CD4-positive, CD25-positive, alpha-beta regulatory T cell (primary cell): Measurements from ENCODE around the gene ADPRH. TPM values are rescaled to one million over a fixed set of nuclear protein-coding genes. Genes with fewer than 3 reads are reported as not detected.

ENCODE experiments used
- ATAC-seq, 2 donors: fragments of 150-1000 bp; cut with Tn5 transposase; one replicate each; pipeline ENCODE4 v1.10.0; 2021; ENCODE audit warnings: low read depth in 2 of 2, moderate number of reproducible peaks in 2 of 2, moderate library complexity in 1 of 2
- DNase-seq, 3 donors: peaks; one replicate each; pipeline versions ENCODE4 v3.0.0 to v3.0.0-alpha.2; 2012 to 2022; ENCODE audit warnings: mixed read lengths in 1 of 3
- H3K27ac ChIP-seq: one replicate; pipeline ENCODE4 v1.7.0; 2013; ENCODE audit warnings: mild to moderate bottlenecking, low read length; ENCODE audit not compliant: insufficient read depth, poor library complexity, severe bottlenecking
- H3K27me3 ChIP-seq: one replicate; pipeline ENCODE4 v1.7.0; 2013; ENCODE audit warnings: low read length; ENCODE audit not compliant: control insufficient read depth, insufficient read depth
- H3K36me3 ChIP-seq: one replicate; pipeline ENCODE4 v1.7.0; 2013; ENCODE audit warnings: mild to moderate bottlenecking, low read length, moderate library complexity; ENCODE audit not compliant: control insufficient read depth, insufficient read depth
- H3K4me1 ChIP-seq: 2 replicates; pipeline ENCODE4 v1.7.0; 2013; ENCODE audit warnings: mild to moderate bottlenecking, low read length; ENCODE audit not compliant: insufficient read depth, control insufficient read depth, poor library complexity, severe bottlenecking
- H3K4me3 ChIP-seq: one replicate; pipeline ENCODE4 v1.7.0; 2013; ENCODE audit warnings: low read depth, mild to moderate bottlenecking, low read length, moderate library complexity
- H3K9me3 ChIP-seq, 2 experiments: 1 replicate in 1 of 2; 2 replicates in 1 of 2; pipeline ENCODE4 v1.7.0; 2013; ENCODE audit warnings: low read length in 2 of 2, mild to moderate bottlenecking in 1 of 2, moderate library complexity in 1 of 2; ENCODE audit not compliant: control insufficient read depth in 2 of 2
- H3K27ac Mint-ChIP-seq, 3 donors: one replicate each; pipeline ENCODE4 v1.8.0; 2020 to 2022; ENCODE audit warnings: mild to moderate bottlenecking in 3 of 3, mixed read lengths in 3 of 3, moderate library complexity in 2 of 3
- H3K27me3 Mint-ChIP-seq: one replicate; pipeline ENCODE4 v1.8.0; 2022; ENCODE audit warnings: mild to moderate bottlenecking, mixed read lengths
- H3K36me3 Mint-ChIP-seq: one replicate; pipeline ENCODE4 v1.8.0; 2020; ENCODE audit warnings: mixed read lengths
- H3K4me1 Mint-ChIP-seq, 4 donors: one replicate each; pipeline ENCODE4 v1.8.0; 2020 to 2022; ENCODE audit warnings: mixed read lengths in 4 of 4, mild to moderate bottlenecking in 1 of 4
- H3K4me3 Mint-ChIP-seq, 4 donors: one replicate each; pipeline ENCODE4 v1.8.0; 2020 to 2022; ENCODE audit warnings: mild to moderate bottlenecking in 4 of 4, mixed read lengths in 4 of 4, moderate library complexity in 3 of 4
- H3K9me3 Mint-ChIP-seq, 7 donors: one replicate each; pipeline ENCODE4 v1.8.0; 2020 to 2022; ENCODE audit warnings: mixed read lengths in 7 of 7, mild to moderate bottlenecking in 3 of 7, moderate library complexity in 2 of 7
- polyA plus RNA-seq, 4 donors: library from polyadenylated mRNA; unstranded; fragments of 300-500 nt; fragmentation: Illumina TruSeq; gene quantifications; one replicate each; pipeline ENCODE4 v1.2.3, GENCODE V29; 2021
- total RNA-seq: library from RNA; stranded (reverse); gene quantifications from one replicate; pipeline ENCODE4 v1.2.3, GENCODE V29; 2022

The ADPRH gene
- total and polyA plus RNA-seq, 5 donors from 2014 or later: 6.2 to 17.2 (median 12.1) TPM

DNA sequence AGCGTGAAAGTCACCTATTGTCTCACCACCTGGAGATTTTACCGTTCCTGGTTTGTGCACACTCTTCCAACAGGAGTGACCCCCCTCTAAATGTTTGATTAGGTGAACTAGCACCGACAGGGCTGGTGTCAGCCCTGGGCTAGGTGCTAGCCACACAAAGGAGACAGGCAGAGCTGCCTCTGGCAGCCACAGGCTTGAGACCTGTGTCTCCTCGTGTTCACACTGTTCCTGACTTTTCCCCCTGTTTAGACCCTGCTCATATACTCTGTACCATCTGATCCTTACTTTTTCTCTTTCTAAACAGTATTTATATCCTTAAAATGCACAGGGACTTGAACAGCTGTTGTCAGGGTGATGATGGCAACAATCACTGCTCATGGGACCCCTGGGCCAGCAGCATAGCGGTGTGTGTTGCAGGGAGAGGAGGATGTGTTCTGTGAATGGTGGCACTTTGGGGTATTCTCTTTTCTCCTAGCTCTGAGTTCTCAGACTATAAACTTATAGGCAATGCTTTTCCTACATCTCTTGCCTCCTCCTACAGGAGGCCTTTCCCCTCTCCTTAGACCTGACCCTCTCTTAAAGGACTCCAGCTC lies 25.4 kb upstream of the ADPRH start:
- Histone ChIP-seq H3K9me3 (no peaks in the 10 kb centered on the region), H3K27ac (no peak overlapping the region), H3K4me1 (peaks cover 6% of the 10 kb centered on the region), H3K4me3 (no peak overlapping the region), H3K27me3 (no peaks in the 10 kb centered on the region), H3K36me3 (no peaks in the 10 kb centered on the region)
- Mint-ChIP-seq H3K9me3 (no peaks in the 10 kb centered on the region), H3K27me3 (no peaks in the 10 kb centered on the region), H3K27ac (peak overlapping the region in 1 of 3 donors; percentile 8), H3K36me3 (peaks cover 4% of the 10 kb centered on the region), H3K4me3 (no peak overlapping the region), H3K4me1 (peaks cover 0 to 36% (median 17%) of the 10 kb centered on the region in 4 donors)
- ATAC-seq (no peak), DNase-seq (no peak)

DNA sequence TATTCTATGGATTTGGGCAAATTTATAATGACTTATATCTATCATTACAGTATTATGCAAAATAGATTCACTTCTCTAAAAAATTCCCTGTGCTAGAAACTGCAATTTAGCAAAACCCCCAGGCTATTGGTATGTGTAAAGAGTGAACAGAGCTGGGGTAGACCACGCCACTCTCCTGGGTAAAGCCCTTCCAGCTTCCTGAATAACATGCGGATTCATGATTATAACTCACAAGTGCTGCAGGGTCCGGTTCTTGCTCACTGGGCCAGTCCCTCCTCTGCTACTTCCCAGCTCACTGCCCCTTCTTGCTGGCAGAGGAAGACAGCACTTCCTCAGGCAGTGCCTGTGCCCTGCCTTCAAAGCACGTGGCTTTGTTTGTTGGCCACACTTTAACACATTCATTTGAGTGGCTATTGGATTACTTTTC lies 24.0 kb upstream of the ADPRH start:
- Mint-ChIP-seq H3K4me1 (peaks cover 0 to 45% (median 23%) of the 10 kb centered on the region in 4 donors), H3K9me3 (no peaks in the 10 kb centered on the region), H3K27ac (peak overlapping the region in 1 of 3 donors; percentile 16), H3K27me3 (no peaks in the 10 kb centered on the region), H3K36me3 (peaks cover 4% of the 10 kb centered on the region), H3K4me3 (peak overlapping the region in 2 of 4 donors; percentile 9 to 52)
- no peaks in the 10 kb centered on the region for H3K27me3 ChIP-seq
- H3K4me3 ChIP-seq: peak overlapping the region; percentile 47
- H3K27ac ChIP-seq: no peak overlapping the region
- DNase-seq (no peak), ATAC-seq (no peak)
- H3K4me1 ChIP-seq: peaks cover 17% of the 10 kb centered on the region
- no peaks in the 10 kb centered on the region for H3K9me3 ChIP-seq
- no peaks in the 10 kb centered on the region for H3K36me3 ChIP-seq

DNA sequence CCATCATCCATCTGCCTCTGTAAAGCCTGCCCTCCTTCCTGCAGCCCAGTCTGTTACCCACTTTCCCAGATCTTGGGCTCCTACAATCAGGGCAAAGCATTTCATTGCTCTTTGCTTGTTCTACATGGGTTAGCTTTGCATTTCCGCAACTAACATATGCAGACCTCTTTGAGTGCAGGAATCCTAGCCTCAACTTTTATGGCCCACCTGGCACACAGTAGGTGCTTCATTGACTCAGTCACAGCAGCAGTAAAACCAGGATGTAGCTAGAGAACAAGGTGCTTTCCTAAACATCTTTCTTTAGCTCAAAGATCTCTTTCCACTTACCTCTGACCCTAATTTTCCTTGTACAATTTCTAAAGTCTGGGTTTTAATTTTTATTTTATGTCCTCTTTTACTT lies 23.4 kb upstream of the ADPRH start:
- Mint-ChIP-seq H3K27me3 (no peaks in the 10 kb centered on the region), H3K27ac (peak overlapping the region; percentile 8 to 16 (median 11)), H3K9me3 (no peaks in the 10 kb centered on the region), H3K4me1 (peaks cover 0 to 49% (median 24%) of the 10 kb centered on the region in 4 donors), H3K4me3 (peak overlapping the region in 1 of 4 donors; percentile 6), H3K36me3 (peaks cover 4% of the 10 kb centered on the region)
- H3K4me1 ChIP-seq: peaks cover 17% of the 10 kb centered on the region
- DNase-seq (no peak), ATAC-seq (no peak)
- H3K27me3 ChIP-seq: no peaks in the 10 kb centered on the region
- H3K4me3 ChIP-seq: peak overlapping the region; percentile 47
- no peaks in the 10 kb centered on the region for H3K9me3 ChIP-seq
- no peak overlapping the region for H3K27ac ChIP-seq
- H3K36me3 ChIP-seq: no peaks in the 10 kb centered on the region

DNA sequence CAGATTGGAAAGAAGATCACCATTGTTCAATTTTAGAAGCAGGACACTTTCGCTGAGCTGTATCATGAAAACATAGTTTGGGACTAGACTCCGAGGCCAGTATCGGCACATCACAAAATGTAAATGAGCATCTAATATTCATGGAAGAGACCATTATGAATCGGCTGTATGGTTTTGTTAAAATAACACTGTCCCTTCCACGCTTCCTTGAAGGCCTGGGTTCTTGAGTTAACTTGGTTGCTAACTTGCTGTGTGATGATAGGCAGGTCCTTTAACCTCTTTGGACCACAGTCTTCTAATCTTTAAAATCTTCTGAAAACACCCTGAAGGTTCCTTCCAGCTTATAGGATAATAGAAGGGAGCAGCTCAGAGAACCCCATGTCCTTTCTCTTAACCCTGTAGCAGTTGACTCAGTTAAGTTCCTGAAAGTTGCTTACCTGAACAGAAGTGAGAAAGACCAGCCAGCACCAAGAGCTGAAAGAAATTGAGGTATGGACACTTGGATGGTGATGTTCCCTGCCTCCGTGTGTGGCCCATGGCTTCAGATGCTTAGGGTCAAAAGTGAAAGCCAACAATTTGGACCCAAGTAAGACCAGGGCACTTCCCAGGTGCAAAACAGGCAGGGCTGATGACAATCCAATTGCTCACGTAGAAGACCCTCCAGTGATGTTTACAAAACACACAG lies 22.0 kb upstream of the ADPRH start:
- no peaks in the 10 kb centered on the region for H3K27me3 ChIP-seq
- Mint-ChIP-seq H3K4me3 (peak overlapping the region; percentile 19 to 86 (median 52)), H3K36me3 (no peaks in the 10 kb centered on the region), H3K27ac (peak overlapping the region in 1 of 3 donors; percentile 39), H3K4me1 (peaks cover under 1 to 51% (median 28%) of the 10 kb centered on the region in 4 donors), H3K9me3 (peaks cover 0 to 1% (median 0%) of the 10 kb centered on the region in 7 donors), H3K27me3 (no peaks in the 10 kb centered on the region)
- no peak for ATAC-seq
- peak overlapping the region; percentile 54 for H3K4me3 ChIP-seq
- no peaks in the 10 kb centered on the region for H3K36me3 ChIP-seq
- H3K9me3 ChIP-seq: no peaks in the 10 kb centered on the region
- no peak for DNase-seq
- peaks cover 19% of the 10 kb centered on the region for H3K4me1 ChIP-seq
- H3K27ac ChIP-seq: no peak overlapping the region

DNA sequence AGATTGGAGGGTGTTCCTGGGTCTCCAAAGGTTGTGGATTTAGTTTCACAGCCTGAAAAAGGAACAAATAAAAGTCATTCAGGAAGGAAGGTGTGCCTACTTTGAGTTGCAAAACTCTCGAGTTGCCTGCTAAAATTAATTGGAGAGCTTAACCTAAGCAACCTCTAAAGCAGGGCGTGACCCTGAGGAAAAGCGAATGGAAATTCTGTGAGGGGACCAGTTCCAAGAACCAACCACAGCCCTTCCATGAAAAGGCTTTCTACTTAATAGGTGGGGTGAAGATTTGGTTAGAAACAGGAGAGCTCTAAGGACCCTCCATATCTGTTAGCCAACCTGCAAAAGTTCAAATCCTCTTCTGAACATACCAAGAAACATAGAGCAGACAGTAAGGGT lies 21.4 kb upstream of the ADPRH start:
- Mint-ChIP-seq H3K27me3 (no peaks in the 10 kb centered on the region), H3K4me3 (peak overlapping the region; percentile 19 to 86 (median 44)), H3K36me3 (no peaks in the 10 kb centered on the region), H3K27ac (peak overlapping the region in 2 of 3 donors; percentile 44 to 81), H3K9me3 (peaks cover 0 to 1% (median 0%) of the 10 kb centered on the region in 7 donors), H3K4me1 (peaks cover 4 to 56% (median 32%) of the 10 kb centered on the region in 4 donors)
- Histone ChIP-seq H3K4me3 (peak overlapping the region; percentile 54), H3K4me1 (peaks cover 24% of the 10 kb centered on the region), H3K27ac (no peak overlapping the region), H3K27me3 (no peaks in the 10 kb centered on the region), H3K36me3 (no peaks in the 10 kb centered on the region), H3K9me3 (no peaks in the 10 kb centered on the region)
- no peak for ATAC-seq
- peak in 1 of 3 donors; percentile 88 for DNase-seq

DNA sequence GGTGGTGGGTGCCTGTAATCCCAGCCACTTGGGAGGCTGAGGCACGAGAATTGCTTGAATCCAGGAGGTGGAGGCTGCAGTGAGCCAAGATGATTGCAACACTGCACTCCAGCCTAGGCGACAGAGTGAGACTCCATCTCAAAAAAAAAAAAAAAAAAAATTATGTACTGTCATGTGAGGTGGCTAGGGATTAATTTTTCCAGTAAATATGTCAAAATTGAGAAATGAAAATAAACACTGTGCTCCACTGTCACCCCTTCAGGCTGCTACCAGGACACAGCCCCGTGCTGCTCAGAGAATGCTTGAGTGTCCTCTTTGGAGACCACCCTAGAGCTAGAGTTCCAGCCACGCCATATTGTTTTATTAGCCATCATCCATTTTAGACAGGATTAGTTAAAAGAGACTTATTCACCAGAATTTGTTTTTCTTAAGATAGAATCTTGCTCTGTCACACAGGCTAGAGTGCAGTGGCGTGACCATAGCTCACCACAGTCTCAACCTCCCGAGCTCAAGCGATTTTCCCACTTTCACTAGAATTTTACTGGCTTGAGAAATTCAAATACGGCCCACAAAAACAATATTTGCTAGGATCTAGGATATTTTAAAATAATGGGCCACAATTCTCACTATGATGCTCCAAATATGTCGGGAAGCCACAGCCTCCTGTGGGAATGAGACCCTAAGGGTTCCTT lies 20.5 kb upstream of the ADPRH start:
- Mint-ChIP-seq H3K27me3 (no peaks in the 10 kb centered on the region), H3K36me3 (no peaks in the 10 kb centered on the region), H3K9me3 (peaks cover 0 to 1% (median 0%) of the 10 kb centered on the region in 7 donors), H3K27ac (peak overlapping the region in 2 of 3 donors; percentile 78 to 81), H3K4me3 (peak overlapping the region; percentile 19 to 86 (median 72)), H3K4me1 (peaks cover 4 to 56% (median 30%) of the 10 kb centered on the region in 4 donors)
- Histone ChIP-seq H3K4me3 (peak overlapping the region; percentile 85), H3K9me3 (no peaks in the 10 kb centered on the region), H3K4me1 (peaks cover 24% of the 10 kb centered on the region), H3K27me3 (no peaks in the 10 kb centered on the region), H3K27ac (no peak overlapping the region), H3K36me3 (no peaks in the 10 kb centered on the region)
- DNase-seq (peak in 1 of 3 donors; percentile 25), ATAC-seq (no peak)

DNA sequence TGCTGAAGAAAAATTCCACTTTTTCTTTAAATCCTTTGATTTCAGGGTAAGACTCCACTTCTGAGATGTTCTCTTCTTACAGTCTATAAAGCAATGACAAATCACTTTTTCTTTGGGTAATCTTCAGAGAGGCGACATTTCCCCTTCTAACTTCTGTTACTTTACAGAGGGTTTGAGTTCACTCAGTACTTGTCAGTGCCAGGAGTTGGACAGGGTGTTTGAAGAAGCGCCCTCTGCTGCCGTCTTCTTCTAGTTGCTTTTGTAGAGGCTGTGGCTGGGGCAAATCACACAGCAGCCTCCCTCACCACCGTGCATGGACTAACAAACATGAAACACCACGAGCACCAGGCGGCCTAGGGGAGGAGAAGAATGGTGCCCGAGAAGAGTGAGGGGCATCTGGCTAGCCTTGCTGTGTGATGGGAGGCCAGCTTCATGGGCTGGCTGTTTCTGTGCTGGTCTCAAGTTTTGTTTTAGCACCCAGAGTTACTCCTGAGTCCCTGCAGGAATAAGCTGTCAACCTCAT lies 19.8 kb upstream of the ADPRH start, which contains the start of gene CD80:
Gene CD80, minus strand, starts transcription at position 174 of the 523 bp plus-strand sequence. CDS start 1,886 bp downstream, outside the sequence.
- peak within 1 kb of the TSS; percentile 19 to 86 (median 72) for H3K4me3 Mint-ChIP-seq
- peak within 1 kb of the TSS; percentile 85 for H3K4me3 ChIP-seq

More for the DNA sequence above, 19.8 kb upstream of the ADPRH start, which contains the start of gene CD80:
- Histone ChIP-seq H3K27ac (peak within 1 kb of the TSS; percentile 57), H3K27me3 (no peaks in the 10 kb centered on the region), H3K9me3 (no peaks in the 10 kb centered on the region), H3K4me1 (peaks cover 24% of the 10 kb centered on the region), H3K36me3 (no peaks in the 10 kb centered on the region)
- Mint-ChIP-seq H3K9me3 (peaks cover 0 to 3% (median 0%) of the 10 kb centered on the region in 7 donors), H3K27me3 (no peaks in the 10 kb centered on the region), H3K36me3 (no peaks in the 10 kb centered on the region), H3K4me1 (peaks cover 4 to 56% (median 30%) of the 10 kb centered on the region in 4 donors), H3K27ac (peak within 1 kb of the TSS; percentile 58 to 81 (median 78))
- DNase-seq (peak; percentile 38 to 93 (median 55)), ATAC-seq (peak; percentile 75)
